HG02938 (cell line): ENCODE measurements around the gene MTIF2.
A peak's percentile ranks its signal among the peaks of the same experiment; 100 is the strongest.
"Not testable (repeated sequence)": the region's sequence is repeated elsewhere in the genome, so short reads cannot be mapped to it uniquely, and the experiment has no call there.

ENCODE experiments used
- ATAC-seq: cut with Tn5 transposase; IDR thresholded peaks from one replicate; pipeline ENCODE4 v1.9.1; 2021; ENCODE audit warnings: mild to moderate bottlenecking, moderate library complexity; ENCODE audit not compliant: unreplicated experiment

The MTIF2 gene

GRCh38 chr2:55245411-55245810 lies 23.6 kb downstream of the MTIF2 start:
- no peak for ATAC-seq

GRCh38 chr2:55242617-55243016 lies 26.4 kb downstream of the MTIF2 start:
- ATAC-seq = no peak

GRCh38 chr2:55241582-55241981 lies 27.4 kb downstream of the MTIF2 start:
- not testable (repeated sequence) for ATAC-seq

GRCh38 chr2:55239656-55240222 lies 29.3 kb downstream of the MTIF2 start:
- ATAC-seq = no peak

- ATAC-seq = no peak
Measured at GRCh38 chr2:55236992-55237543, 32.0 kb downstream of the MTIF2 start.

GRCh38 chr2:55235724-55236538 lies 33.1 kb downstream of the MTIF2 start:
- ATAC-seq = no peak

GRCh38 chr2:55233658-55233940 lies 35.4 kb downstream of the MTIF2 start:
- no peak for ATAC-seq

GRCh38 chr2:55232863-55233657 lies 36.0 kb downstream of the MTIF2 start:
- ATAC-seq = peak; percentile 27

GRCh38 chr2:55232084-55232862 lies 36.8 kb downstream of the MTIF2 start, which contains the start of the genes CLHC1 and RPS27A:
CLHC1 (minus strand) TSS chr2:55232293; CDS start chr2:55222411, 9,882 bp downstream.
RPS27A (plus strand) TSS chr2:55232688; CDS start chr2:55232825, 137 bp downstream.
- ATAC-seq = peak; percentile 89

GRCh38 chr2:55231546-55232083 lies 37.4 kb downstream of the MTIF2 start:
- ATAC-seq = no peak

GRCh38 chr2:55230551-55230950 lies 38.5 kb downstream of the MTIF2 start:
- no peak for ATAC-seq

- no peak for ATAC-seq
Measured at GRCh38 chr2:55229221-55229620, 39.8 kb downstream of the MTIF2 start.

GRCh38 chr2:55228226-55228563 lies 40.8 kb downstream of the MTIF2 start:
- ATAC-seq = no peak

- not testable (repeated sequence) for ATAC-seq
Measured at GRCh38 chr2:55227437-55228225, 41.4 kb downstream of the MTIF2 start.

GRCh38 chr2:55225481-55226020 lies 43.5 kb downstream of the MTIF2 start:
- ATAC-seq = no peak

- ATAC-seq = no peak
Measured at GRCh38 chr2:55224761-55225261, 44.2 kb downstream of the MTIF2 start.

- ATAC-seq = no peak
Measured at GRCh38 chr2:55223958-55224760, 44.9 kb downstream of the MTIF2 start.

- no peak for ATAC-seq
Measured at GRCh38 chr2:55213822-55214221, 55.2 kb downstream of the MTIF2 start.
